Ammon's horn (tissue), 1 donor: ENCODE results near the gene SAMHD1.
"Not testable (repeated sequence)": the region's sequence is repeated elsewhere in the genome, so short reads cannot be mapped to it uniquely, and the experiment has no call there.

Experiments used
- DNase-seq: peaks from one replicate; pipeline ENCODE4 v3.0.0-alpha.2; 2016; ENCODE audit warnings: low spot score

The SAMHD1 gene

GRCh38 chr20:36956016-36956415 lies 4.5 kb upstream of the SAMHD1 start:
- no peak for DNase-seq

GRCh38 chr20:36951979-36952738 lies 651 bp upstream of the SAMHD1 start:
- no peak for DNase-seq

GRCh38 chr20:36950414-36951197 lies 902 bp downstream of the SAMHD1 start:
- peak; percentile 45 for DNase-seq

GRCh38 chr20:36941401-36941835 lies 10.1 kb downstream of the SAMHD1 start:
- peak; percentile 35 for DNase-seq

- DNase-seq = no peak
Measured at GRCh38 chr20:36937402-36937770, 14.1 kb downstream of the SAMHD1 start.

GRCh38 chr20:36936761-36937401 lies 14.6 kb downstream of the SAMHD1 start:
- DNase-seq = not testable (repeated sequence)

- no peak for DNase-seq
Measured at GRCh38 chr20:36936341-36936740, 15.2 kb downstream of the SAMHD1 start.

- not testable (repeated sequence) for DNase-seq
Measured at GRCh38 chr20:36933571-36933970, 17.9 kb downstream of the SAMHD1 start.

- no peak for DNase-seq
Measured at GRCh38 chr20:36932476-36933426, 18.8 kb downstream of the SAMHD1 start.

GRCh38 chr20:36932067-36932466 lies 19.4 kb downstream of the SAMHD1 start:
- not testable (repeated sequence) for DNase-seq

- no peak for DNase-seq
Measured at GRCh38 chr20:36929691-36930090, 21.8 kb downstream of the SAMHD1 start.

- DNase-seq = no peak
Measured at GRCh38 chr20:36929290-36929689, 22.2 kb downstream of the SAMHD1 start.

GRCh38 chr20:36927704-36928103 lies 23.8 kb downstream of the SAMHD1 start:
- DNase-seq = no peak

GRCh38 chr20:36926653-36927200 lies 24.8 kb downstream of the SAMHD1 start:
- DNase-seq = no peak

- no peak for DNase-seq
Measured at GRCh38 chr20:36925234-36925633, 26.3 kb downstream of the SAMHD1 start.

- DNase-seq = no peak
Measured at GRCh38 chr20:36924167-36925045, 27.1 kb downstream of the SAMHD1 start.

- DNase-seq = no peak
Measured at GRCh38 chr20:36920334-36920730, 31.2 kb downstream of the SAMHD1 start.

- DNase-seq = peak; percentile 73
Measured at GRCh38 chr20:36919715-36920333, 31.7 kb downstream of the SAMHD1 start.

- no peak for DNase-seq
Measured at GRCh38 chr20:36917943-36918342, 33.6 kb downstream of the SAMHD1 start.

- DNase-seq = no peak
Measured at GRCh38 chr20:36917240-36917639, 34.3 kb downstream of the SAMHD1 start.
